Neural cell (in vitro differentiated cells): ENCODE results near the gene IL6R.

Experiments used
- CTCF ChIP-seq: fragments of 450-650 bp; IDR thresholded peaks from 2 replicates; pipeline ENCODE4 v1.5.1; 2014; ENCODE audit warnings: antibody characterized with exemption, mild to moderate bottlenecking, moderate library complexity; ENCODE audit not compliant: poor library complexity, severe bottlenecking
- EP300 ChIP-seq: fragments of 450-650 bp; conservative IDR thresholded peaks from 2 replicates; pipeline ENCODE4 v1.6.1; 2014; ENCODE audit warnings: antibody characterized with exemption, mild to moderate bottlenecking, moderate library complexity; ENCODE audit not compliant: poor library complexity, severe bottlenecking
- EZH2 ChIP-seq: fragments of 200-600, 300-800 bp; shearing (Covaris generic), sonication (generic); IDR thresholded peaks from 2 replicates; pipeline ENCODE4 v1.6.1; 2014; ENCODE audit warnings: antibody characterized with exemption, low read length, borderline replicate concordance, mild to moderate bottlenecking; ENCODE audit not compliant: insufficient read depth, poor library complexity, severe bottlenecking
- MXI1 ChIP-seq: fragments of 450-650 bp; conservative IDR thresholded peaks from 2 replicates; pipeline ENCODE4 v1.6.1; 2014; ENCODE audit warnings: antibody characterized with exemption, mild to moderate bottlenecking; ENCODE audit not compliant: poor library complexity, severe bottlenecking
- POLR2AphosphoS5 ChIP-seq: IDR thresholded peaks from 2 replicates; pipeline ENCODE4 v1.6.1; 2012
- SMC3 ChIP-seq: fragments of 450-650 bp; conservative IDR thresholded peaks from 2 replicates; pipeline ENCODE4 v1.6.1; 2014; ENCODE audit warnings: antibody characterized with exemption, mild to moderate bottlenecking, moderate library complexity; ENCODE audit not compliant: poor library complexity
- TAF1 ChIP-seq: IDR thresholded peaks from 2 replicates; pipeline ENCODE4 v1.6.1; 2012; ENCODE audit warnings: low read depth

- TF ChIP-seq CTCF = no peak
- TF ChIP-seq EZH2 = no peak
- TF ChIP-seq TAF1 = no peak
- no peak for TF ChIP-seq POLR2AphosphoS5
- no peak for TF ChIP-seq EP300
- no peak for TF ChIP-seq MXI1
- TF ChIP-seq SMC3 = no peak
These were observed 71.6 kb downstream of the IL6R start for GRCh38 chr1:154476791-154477190.
